HG03095 (cell line): ENCODE data around the gene ELAC2.
"Not testable (repeated sequence)": the region's sequence is repeated elsewhere in the genome, so short reads cannot be mapped to it uniquely, and the experiment has no call there.

Experiments used
- ATAC-seq: cut with Tn5 transposase; IDR thresholded peaks from one replicate; pipeline ENCODE4 v1.9.1; 2021; ENCODE audit warnings: moderate library complexity; ENCODE audit not compliant: unreplicated experiment

ELAC2 gene

DNA sequence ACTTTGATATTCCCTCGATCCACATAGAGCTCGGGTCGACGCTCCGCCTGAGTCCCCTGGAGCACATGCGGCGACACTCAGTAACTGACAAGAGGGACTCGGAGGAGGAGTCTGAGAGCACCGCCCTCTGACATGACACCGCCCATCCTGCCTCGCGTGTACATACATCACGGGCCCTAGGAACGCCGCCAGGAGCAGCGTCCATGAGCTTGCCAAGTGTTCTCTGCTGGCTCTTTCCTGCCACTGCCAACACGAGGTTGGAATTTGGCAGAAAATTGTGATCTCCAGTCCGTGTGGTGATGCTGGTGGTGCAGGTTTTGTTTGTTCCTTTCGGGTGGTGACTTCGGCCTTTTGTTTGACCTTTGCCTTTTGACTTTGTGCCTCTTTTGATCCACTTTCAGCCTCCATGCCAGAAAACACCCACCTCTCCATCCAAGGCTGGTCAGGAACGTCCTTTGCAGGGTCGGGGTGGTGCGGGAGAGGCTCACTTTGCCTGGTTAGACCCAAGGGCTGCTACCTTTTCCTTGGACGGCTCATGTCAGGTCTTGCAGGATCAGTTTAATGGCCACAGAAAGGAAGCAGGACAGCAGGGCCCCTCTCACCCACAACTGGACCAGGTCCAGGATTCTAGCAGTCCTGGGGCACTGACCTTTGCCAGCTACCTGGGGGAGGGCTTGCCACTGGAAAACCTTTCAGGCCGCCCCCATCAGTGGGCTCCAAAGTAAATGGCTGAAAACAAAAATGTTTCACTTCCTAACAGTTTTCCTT lies 27.6 kb downstream of the ELAC2 start:
- ATAC-seq: no peak

DNA sequence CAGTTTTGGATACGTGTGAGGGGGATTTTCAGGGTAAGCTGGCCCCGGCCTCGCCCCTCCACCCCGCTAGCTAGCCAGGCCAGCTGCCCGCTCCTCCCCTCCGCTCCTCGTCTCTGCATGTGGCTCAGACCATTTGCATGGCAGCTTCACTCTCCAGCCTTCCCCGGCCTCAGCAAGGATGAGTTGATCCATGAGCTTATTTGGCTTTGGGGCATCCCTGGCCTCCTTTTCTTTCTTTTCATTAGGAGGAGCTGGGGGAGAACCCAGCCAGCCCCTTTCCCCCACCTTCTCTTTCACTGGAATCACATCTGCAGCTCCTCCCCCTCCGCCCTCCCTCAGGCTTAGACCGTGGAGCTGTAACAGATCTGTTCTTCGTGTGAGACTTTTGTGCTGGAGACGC lies 30.7 kb downstream of the ELAC2 start:
- ATAC-seq: no peak

DNA sequence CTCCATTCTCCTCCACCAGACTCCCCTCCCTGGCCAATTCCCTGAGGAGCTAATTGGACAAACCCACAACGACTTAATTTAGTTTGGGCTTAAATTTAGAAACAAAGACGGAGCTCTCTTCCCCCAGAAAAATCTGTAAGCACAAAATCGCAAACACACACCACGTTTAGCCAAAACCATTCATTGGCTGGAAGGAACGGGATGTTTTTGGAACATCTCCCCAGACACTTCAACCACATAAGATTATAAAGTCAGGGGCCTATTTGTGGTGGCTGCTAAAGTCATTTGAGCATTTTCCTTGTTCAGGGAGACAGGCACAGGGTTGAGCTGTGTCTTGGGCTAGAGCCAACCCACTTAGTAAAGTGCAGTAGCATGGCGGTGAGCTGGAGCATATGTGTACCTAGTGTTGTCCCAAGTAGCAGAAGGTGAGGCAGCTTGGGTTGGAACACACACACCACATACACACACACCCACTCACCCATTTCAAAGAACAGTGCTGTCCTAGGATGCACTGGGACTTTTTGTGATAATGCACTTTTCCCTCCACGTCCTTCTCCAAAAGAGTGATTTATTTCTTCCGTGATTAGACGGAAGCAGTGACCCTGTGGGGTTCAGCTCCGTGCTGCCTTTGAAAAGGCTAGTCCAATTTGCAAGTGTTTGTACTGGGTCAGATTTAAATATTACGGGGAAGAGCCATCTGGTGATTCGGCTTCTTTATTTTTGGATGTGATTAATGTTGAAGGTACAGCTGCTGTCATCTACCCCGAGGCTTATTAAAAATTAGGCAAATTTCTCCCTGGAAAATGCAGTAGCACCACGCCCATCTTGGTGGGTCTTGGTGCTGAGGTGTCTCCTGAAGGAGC lies 32.2 kb downstream of the ELAC2 start:
- no peak for ATAC-seq

DNA sequence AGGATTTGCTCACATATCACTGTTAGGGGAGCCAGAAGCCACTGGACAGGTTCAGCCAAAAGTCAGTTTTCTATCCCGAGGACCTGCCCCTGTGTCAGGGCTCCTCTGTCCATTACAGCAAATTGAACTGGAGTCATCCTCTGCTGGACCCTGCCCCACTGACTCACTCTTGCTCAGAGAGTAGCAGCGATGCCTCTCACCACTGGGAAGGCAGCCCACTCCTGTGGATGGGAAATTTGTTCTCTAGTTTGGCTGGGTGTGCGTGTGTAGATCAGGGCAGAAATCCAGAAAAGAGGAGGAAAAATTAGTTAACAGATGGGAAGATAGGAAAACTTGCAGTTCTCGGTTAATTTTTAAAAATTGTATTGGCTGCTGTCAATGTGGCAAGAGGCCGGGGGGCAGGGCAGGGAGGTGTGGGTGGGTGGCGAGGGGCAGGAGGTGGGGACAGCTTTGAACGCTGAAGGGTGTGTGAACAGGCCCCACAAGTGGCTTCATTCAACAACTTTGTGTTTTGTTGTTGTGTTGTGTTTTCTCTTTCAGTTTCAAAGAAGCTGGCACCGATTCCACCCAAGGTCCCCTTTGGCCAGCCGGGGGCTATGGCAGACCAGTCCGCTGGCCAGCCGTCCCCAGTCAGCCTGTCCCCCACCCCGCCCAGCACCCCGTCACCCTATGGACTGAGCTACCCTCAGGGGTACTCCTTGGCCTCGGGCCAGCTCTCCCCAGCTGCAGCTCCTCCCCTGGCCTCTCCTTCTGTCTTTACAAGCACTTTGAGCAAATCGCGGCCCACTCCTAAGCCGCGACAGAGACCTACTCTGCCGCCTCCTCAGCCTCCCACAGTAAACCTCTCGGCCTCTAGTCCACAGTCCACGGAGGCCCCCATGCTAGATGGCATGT lies 33.6 kb downstream of the ELAC2 start:
- ATAC-seq: no peak

DNA sequence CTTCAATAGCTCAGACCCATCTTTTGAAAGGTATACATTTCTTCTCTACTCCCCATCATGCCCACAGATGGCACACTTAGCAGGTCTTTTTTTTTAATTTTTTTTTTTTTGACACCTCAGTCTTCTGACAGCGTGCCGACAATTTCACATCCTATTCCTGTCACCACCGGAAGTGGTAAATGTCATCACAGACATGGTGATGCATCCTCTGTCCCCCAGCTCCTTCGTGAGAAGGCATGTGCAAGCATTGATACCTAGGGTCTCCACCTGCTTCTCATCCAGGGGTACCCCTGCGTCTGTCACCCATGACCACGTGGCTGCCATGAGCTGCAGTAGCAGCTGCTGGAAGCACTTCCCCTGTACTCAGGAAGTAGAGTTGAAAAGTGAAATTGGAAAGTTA lies 35.6 kb downstream of the ELAC2 start:
- ATAC-seq: no peak

DNA sequence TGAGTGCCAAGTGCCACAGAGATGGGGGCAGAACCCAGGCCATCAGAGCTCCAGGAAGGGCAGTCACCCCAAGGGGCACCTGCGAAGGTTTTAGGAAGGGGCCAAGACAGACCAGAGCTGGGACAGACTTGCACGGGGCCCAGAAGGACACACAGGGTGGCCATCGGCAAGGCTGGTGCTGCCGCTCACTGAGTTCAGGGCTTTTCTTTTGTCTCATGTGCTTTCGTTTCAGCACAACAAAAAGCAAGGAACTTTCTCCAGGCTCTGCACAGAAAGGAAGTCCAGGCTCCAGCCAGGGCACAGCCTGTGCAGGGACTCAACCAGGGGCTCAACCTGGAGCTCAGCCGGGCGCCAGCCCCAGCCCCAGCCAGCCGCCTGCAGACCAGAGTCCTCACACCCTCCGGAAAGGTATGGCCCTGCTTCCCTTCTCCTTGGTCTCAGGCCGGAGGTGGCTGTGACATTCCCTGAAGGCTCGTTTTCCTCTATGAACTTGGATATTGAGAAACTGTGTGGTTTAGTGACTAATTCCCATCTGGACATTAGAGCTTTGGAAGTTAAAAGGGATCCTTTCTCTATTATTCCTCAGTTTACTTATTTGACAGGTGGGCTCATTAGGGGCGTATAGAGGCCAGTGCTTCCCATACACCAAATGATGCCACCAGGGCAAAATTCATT lies 37.9 kb downstream of the ELAC2 start:
- no peak for ATAC-seq

DNA sequence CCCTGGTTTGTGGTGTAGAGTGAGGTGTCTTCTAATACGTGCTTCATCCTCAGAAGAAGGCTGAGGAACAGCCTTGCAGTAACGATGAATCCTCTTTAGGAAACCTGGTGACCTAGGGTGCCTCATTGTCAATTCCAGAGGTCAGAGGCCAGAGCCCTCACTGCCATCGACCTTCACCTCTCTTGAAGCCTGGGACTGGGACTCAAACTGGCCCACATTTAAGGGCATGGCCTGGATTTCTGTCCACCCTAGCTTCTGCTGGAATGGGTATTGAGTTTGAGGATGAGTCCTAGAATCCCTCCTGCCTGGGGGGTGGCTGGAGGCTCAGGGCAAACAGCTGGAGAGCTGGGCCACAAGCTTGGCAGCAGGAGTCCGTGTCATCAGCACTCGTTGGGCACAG lies 38.6 kb downstream of the ELAC2 start:
- ATAC-seq: no peak

DNA sequence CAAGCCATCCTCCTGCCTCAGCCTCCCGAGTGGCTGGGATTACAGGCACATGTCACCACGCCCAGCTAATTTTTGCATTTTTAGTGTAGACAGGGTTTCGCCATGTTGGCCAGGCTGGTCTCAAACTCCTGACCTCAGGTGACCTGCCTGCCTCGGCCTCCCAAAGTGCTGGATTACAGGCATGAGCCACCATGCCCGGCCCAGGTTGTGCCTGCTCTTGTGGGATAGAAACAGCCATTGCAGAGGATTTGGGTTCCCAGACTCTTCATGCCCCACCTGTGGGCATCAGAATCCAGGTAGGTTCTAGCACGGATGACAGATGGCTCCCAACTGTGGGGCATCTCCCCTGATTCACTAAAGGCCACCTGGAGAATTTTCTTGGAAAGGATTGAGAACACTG lies 39.0 kb downstream of the ELAC2 start:
- ATAC-seq: not testable (repeated sequence)

DNA sequence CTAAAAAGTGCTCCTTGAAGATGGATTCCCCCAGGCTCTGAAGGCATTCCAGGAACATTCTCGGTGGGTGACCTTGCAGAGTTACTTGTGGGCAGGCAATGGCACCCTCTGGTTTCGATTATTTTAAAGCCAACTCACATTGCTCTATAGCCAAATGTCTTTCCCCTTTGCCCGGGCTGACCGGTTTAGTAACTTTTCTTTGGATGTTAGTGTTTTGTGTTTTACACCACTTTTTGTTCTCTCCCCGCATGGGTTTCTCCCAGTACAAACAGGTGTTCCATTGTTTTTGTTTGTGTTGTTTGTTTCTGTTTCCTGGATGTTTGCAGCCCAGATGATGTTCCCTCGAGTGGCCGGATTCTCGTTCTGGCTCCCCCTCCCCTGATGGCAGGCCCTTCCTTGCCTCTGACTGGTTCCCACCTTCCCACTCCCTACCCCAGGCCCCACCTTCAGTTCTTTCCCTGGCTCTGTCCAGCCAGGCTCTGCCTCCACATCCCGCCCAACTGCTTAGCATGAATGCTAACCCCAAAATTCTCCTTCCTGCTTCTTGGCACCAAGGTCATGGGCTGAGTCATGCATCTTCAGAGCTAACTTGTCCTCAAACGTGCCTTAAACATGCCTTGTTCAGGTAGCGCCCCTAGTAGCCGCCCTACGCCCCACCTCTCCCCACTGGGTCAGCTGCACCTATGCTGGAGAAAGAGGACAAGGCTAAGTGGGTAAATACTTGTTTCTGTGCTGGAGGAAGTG lies 40.6 kb downstream of the ELAC2 start:
- ATAC-seq: no peak

DNA sequence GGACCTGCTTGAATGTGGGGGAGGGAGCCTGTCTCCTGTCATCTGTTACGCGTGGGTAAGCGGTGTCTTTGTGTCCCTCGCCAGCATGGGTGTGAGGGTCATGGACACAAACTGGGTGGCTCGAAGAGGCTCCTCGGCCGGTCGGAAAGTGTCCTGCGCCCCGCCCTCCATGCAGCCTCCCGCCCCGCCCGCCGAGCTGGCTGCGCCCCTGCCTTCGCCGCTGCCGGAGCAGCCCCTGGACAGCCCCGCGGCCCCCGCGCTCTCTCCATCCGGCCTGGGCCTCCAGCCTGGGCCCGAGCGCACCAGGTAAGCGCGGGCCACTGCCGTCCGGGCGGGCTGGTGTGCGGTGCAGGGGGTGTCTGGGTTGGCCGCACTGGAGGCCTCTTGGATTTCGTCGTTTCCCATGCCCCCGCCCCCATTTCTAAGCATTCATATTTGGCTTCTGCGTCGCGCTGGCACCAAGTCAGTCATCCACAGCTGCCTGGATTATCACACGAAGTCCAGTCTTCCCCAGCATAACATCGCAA lies 43.8 kb downstream of the ELAC2 start:
- ATAC-seq: no peak

DNA sequence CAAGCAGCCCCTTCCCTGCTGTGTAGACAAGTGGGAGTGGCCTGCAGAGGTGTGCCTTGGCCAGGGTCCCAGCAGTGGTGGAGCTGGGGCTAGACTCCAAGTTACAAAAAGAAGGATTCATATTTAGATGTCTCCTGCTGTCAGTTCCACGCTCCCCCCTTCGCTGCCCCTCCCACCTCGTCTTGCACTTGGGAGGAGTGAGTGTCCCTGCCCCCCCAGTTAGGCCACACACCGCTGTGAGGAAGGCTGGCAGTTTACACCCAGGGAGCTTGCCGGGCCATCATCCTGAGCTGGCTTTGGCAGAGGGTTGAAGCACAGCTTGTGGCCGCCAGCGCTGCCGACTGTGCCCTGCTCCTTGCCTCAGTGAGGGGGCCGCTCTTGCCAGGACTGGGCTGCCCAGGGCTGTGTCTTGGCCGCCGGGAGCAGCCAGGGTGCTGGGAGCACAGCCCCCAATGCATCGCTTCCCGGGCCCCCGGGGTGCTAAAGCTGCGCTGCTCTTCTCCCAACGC lies 44.3 kb downstream of the ELAC2 start:
- no peak for ATAC-seq

DNA sequence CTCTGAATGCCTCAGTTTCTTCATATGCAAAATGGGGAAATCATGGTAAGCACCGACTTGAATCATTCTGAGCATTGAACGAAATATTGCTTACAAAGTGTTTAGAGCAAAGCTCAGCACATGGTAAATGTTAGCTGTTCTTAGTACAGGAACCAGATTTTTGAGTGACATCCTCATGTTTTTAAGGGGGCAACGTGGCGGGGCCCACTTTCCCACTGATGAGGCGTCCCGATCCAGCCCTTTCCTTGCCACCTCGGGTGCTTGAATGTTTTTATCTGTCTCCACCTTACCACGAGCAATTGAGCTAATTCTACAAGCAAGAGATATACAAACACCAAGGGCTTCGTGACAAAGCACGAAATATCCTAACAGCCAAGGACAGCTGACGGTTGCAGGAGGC lies 49.9 kb downstream of the ELAC2 start:
- ATAC-seq: no peak

DNA sequence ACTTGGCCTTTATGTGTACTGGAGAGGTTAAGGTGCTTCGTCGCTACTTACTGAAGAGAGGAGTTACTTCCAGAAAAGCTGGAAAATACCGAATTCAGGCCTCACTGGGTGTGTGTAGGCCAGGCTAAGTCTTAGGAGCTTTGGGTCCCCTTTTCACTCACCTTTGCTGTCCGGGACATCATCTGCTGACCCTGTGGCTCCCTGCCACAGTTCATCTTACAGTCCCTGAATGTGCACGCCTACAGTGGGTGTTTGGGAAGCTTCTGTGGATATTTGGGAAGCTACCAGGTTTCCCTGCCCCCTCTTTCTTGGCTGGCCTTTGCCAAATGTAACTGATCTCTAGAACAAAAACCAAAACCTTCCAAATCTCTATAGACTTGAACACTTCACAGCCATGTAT lies 51.4 kb downstream of the ELAC2 start:
- no peak for ATAC-seq

DNA sequence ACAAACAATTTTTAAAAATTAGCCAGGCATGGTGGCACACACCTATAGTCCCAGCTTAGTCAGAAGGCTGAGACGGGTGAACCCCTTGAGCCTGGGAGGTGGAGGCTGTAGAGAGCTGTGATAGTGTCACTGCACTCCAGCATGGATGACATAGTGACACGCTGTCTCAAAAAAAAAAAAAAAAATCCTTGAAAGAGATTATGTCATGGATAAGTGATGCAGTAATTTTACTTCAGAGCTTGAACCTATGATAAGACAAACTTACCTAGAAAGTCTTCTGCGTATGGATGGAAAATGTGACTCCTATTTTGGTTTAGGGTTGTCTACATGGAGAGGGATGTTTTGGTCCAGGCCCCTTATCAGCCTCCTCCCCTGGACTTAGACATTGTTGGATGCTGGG lies 51.8 kb downstream of the ELAC2 start:
- no peak for ATAC-seq

DNA sequence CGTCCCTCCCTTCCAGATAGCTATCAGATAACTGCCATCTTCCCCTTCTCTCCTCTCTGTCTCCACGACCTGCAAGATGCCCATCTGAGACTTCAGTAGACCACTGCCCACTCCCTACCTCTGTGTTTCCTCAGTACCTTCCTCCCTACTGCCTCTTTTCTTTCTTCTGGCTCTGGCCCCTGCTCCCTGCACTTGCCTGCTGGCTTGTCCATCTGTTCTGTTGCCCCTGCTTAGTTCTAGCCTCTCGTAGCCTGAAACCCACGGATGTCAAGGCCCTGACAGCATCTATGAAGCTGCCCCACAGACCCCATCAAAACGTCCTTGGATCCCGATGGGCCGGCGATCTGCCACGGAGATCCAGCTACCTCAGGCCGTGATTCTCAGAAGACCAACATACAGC lies 53.0 kb downstream of the ELAC2 start:
- no peak for ATAC-seq

DNA sequence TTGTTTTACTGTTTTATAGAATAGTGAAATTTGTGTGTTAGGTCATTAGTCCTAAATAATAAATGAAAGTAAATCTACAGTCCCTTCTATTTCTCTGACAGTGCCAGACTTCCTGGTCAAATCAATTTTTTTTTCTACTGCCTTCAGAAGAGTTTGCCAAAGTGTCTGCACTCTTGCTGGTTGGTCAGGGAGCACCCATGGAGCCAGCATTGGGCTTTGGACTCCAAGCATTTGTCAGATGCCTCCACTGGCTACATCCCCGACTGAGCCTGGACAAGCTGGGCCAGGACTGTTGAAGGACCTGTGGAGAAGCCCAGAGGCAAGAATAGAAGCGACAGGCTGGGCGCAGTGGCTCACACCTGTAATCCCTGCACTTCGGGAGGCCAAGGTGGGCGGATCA lies 53.7 kb downstream of the ELAC2 start:
- no peak for ATAC-seq

DNA sequence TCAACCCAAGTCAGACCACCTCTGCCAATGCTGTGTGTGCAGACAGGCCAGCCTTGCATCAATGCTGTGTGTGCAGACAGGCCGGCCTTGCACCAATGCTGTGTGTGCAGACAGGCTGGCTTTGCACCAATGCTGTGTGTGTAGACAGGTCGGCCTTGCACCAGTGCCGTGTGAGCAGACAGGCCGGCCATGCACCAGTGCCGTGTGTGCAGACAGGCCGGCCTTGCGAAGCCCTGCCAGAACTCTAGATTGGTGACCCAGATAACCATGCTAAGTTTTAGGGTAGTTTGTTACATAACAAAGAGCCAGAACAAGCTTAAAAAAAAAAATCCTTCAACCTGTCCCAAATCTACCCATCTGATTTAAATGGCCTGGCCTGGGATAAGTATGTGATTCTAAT lies 54.3 kb downstream of the ELAC2 start:
- no peak for ATAC-seq

DNA sequence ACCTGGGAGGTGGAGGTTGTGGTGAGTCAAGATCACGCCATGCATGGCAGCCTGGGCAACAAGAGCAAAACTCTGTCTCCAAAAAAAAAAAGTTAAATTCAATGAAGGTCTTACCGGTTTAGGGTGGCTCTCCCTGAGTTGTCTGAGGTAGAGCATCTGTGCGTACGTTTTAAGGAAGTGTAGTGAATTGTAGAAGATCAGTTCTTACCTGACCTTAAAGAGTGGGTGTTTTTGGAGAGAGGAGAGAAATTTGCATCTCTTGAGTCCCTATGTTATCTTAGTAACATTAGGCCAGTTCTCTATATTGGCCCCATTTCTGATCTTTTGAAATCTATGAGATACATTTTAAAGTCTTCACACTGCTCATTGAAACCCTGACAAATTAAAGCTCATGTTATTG lies 56.2 kb downstream of the ELAC2 start:
- ATAC-seq: no peak

DNA sequence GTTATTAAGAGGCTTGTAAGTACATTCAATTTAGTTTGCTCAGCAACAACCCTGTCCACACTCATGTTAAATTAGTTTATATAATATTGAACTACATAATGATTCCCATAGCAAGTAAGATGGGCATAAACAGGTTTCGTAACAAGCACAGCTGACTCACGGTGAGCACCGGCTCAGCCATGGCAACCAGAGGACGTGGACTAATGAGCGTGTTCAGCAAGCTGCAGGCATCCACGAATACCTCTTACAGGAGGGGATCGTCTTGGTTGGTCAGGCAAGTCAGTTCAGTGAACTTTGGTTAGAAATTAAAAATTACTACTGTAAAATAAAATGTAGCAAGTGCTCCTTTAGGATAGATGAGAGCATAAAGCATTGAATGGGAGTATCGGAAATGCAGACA lies 58.4 kb downstream of the ELAC2 start:
- no peak for ATAC-seq

DNA sequence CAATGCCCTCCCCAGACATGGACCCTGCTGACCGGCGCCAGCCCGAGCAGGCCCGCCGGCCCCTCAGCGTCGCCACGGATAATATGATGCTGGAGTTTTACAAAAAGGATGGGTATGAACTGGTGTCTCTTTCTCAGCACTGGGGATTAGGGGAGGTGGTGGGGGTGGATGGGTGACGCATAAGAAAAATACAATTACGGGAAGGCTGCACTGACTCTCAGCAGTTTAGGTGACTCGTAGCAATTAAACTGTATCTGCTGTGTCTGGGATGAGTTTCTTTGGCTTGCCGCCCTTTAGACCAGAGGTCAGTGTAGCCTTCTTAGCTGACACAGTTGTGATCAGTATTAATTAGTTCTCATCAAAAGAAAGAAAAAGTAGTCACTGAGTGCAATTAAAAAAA lies 59.0 kb downstream of the ELAC2 start:
- ATAC-seq: no peak
